ENCODE measurements around the gene POLL.

POLL gene

DNA sequence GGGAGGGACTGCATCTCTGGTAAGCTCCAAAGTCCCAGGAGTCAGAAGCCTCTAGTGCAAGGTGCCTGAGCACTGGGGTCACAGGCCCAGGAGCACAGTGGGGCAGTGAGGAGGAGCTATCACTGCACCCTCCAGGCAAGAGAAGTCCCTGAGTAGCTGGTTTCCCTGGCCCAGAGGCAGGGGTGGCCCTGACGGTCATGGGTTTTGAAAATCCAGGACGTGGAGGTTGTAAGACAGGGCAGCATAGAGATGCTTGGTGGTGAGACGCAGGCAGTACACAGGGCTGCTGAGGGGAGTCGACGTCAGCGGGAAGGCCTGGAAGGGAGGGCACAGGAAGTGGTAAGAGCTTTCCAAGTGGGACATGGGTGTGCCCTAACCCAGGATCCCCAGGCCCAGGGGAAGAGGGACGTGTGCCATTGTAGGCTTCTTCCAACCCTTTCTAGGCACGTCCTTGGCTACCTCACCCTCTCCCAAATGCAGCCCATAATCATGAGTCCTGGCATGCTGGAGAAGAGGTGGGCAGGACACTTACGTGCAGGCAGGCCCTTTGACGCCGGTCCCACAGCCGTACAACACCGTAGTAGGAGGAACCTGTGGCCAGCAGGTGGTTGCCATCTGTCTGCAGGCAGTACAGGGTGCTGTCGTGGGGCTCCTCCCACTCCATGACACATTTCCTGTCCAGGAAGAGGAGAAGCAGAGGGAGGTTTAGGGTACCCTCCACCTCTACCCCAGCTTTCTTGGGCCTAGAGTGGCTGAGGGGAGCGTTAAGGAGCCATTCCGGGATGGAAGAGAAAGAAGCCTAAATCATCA lies 23.2 kb upstream of the POLL start:
- DNase-seq (ENCODE audit: low read depth in 2 of 2): peak; percentile 18 to 36
- TF ChIP-seq, protein P1, sequence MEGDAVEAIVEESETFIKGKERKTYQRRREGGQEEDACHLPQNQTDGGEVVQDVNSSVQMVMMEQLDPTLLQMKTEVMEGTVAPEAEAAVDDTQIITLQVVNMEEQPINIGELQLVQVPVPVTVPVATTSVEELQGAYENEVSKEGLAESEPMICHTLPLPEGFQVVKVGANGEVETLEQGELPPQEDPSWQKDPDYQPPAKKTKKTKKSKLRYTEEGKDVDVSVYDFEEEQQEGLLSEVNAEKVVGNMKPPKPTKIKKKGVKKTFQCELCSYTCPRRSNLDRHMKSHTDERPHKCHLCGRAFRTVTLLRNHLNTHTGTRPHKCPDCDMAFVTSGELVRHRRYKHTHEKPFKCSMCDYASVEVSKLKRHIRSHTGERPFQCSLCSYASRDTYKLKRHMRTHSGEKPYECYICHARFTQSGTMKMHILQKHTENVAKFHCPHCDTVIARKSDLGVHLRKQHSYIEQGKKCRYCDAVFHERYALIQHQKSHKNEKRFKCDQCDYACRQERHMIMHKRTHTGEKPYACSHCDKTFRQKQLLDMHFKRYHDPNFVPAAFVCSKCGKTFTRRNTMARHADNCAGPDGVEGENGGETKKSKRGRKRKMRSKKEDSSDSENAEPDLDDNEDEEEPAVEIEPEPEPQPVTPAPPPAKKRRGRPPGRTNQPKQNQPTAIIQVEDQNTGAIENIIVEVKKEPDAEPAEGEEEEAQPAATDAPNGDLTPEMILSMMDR (IDR thresholded peaks at IDR 0.05; ENCODE audit: low read depth, low read length): no peak
- no peak overlapping the region for H3K4me3 ChIP-seq (replicated peaks in 1 of 2; ENCODE audit: low read depth in 2 of 2, low read length in 2 of 2)

DNA sequence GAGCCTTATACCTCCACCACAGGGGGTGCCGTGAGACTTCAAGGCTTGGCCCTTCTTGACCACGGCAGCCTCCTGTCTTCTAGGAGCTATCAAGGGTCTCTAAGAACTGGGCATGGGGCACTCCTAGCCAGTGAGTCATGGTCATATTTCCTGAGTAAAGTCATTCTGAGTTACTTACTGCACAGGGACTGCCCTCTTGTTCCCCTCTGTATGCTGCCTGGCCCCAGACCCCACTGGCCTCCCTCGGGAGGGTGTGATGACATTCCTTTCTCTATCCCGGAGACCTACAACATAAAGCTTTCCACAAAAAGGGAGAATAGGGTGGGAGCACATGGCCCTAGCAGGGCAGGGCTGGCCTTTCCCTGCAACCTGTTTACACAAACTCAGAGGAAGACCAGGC lies 21.4 kb upstream of the POLL start:
- no peak overlapping the region for H3K4me3 ChIP-seq (replicated peaks in 1 of 2; ENCODE audit: low read depth in 2 of 2, low read length in 2 of 2)
- TF ChIP-seq, protein P1 (IDR thresholded peaks at IDR 0.05; ENCODE audit: low read depth, low read length): no peak
- DNase-seq (ENCODE audit: low read depth in 2 of 2): peak; percentile 10 to 16

DNA sequence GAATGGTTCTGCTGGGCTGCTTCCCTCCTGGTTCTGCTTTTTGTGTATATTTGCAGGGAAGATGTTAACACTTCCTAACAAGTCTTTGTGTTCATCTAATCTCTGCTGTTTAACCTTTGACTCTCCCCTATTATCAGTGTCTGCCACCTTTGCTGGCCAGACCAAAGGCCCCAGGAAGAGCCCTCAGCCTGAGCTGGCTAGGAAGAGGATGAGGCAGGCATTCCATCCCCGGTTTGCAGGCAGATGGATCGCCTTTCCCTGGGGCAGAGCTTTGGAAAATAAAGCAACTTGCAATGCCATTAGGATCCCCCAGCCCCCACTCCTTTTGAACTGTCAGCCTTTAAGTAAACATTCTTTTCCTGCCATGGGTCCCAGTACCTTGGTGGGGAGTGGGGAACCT lies 19.1 kb upstream of the POLL start:
- no peak for DNase-seq (ENCODE audit: low read depth in 2 of 2)
- no peak overlapping the region for H3K4me3 ChIP-seq (replicated peaks in 1 of 2; ENCODE audit: low read depth in 2 of 2, low read length in 2 of 2)
- TF ChIP-seq, protein P1 (IDR thresholded peaks at IDR 0.05; ENCODE audit: low read depth, low read length): no peak

DNA sequence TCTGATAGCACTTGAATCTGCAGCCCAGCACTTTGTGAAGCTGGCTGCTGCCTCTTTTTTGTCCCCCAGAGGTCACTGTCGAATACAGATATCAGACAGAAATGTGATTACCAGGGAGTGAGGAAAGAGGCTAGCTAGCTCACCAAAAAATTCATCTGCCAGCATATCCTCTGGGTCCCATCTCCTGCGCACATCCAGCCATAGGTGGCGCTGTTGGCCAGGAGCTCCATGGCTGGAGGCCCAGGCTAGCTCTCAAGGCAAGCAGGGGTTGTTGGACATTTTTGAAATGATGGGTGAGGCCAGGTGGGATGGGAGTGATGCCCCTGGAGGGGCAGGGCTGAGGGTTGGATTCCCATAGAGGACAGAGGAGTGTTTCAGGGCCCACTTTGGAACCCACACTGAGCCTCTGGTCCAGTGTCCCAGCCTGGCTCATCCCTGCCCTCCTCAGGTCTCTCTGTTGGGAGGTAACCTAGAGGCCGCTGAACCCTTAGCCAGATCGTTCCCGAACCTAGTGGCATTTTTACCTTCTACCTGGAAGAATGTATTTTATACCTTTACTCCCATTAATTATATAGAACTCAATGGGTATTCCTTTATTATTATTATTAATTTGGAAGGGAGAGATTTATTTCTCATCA lies 14.8 kb upstream of the POLL start:
- TF ChIP-seq, protein P1 (IDR thresholded peaks at IDR 0.05; ENCODE audit: low read depth, low read length): peak; percentile 97
- peak; percentile 76 to 80 for DNase-seq (ENCODE audit: low read depth in 2 of 2)
- no peak overlapping the region for H3K4me3 ChIP-seq (replicated peaks in 1 of 2; ENCODE audit: low read depth in 2 of 2, low read length in 2 of 2)

DNA sequence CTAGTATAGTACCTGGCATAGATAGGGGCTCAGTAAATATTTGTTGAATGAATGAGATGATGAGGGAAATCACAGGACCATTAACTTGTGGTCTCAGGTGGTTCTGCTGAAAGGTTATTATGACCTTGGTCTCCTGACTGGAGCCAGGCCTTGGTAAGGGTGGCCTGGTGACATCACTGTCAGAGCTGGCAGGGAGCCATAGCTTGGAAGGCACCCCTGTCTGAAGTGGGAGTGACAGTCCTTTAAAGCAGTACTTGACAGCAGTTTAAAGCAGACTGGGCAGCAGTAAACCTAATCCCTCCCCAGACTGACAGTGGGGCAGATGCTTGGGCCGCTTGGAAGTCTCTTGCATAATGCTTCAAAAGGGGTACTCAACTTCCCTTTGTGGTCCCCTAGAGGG lies 13.5 kb upstream of the POLL start:
- DNase-seq (ENCODE audit: low read depth in 2 of 2): no peak
- TF ChIP-seq, protein P1 (IDR thresholded peaks at IDR 0.05; ENCODE audit: low read depth, low read length): no peak
- H3K4me3 ChIP-seq (replicated peaks in 1 of 2; ENCODE audit: low read depth in 2 of 2, low read length in 2 of 2): no peak overlapping the region

DNA sequence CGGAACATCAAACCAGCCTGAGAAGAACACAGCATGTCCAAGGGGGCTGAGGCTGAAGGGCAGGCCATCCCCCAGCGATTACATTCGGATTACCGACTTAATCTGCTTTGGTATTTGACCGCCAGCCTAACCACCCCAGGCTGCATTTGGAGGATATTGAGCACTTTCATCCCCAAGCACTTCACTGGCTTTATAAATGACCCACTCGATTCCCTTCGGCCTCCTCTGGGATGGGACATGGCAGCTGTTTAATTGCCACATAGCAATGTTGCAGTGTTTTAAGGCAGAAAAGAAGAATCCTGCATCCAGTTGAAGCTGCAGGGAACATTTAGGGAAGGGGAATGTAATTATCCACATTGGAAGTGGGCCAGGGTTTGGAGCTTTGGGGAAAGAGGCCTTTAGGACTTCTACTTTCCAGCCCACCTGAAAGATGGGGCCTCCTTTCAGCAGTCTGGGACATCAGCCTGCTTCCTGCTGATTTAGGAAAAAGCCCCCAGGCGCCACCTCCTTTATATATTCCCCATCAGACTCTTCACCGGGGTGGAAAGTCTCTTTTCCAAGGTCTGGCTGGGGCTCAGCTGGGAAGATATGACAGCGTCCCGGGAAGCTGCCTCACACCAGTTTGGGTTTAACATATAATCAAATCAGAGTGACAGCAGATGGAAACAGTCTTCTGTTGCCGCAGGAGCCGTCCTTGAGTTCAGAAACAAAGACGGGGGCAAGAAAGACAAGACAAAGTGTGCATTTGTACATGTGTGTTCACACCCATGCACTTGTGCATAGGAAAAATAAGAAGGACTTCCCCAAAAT lies 9.2 kb upstream of the POLL start:
- DNase-seq (ENCODE audit: low read depth in 2 of 2): no peak
- TF ChIP-seq, protein P1 (IDR thresholded peaks at IDR 0.05; ENCODE audit: low read depth, low read length): no peak
- no peak overlapping the region for H3K4me3 ChIP-seq (replicated peaks in 1 of 2; ENCODE audit: low read depth in 2 of 2, low read length in 2 of 2)

Data from cardiac fibroblast (primary cell).